Measurements from ENCODE around the gene DNAJC17. TPM values are rescaled to one million over a fixed set of nuclear protein-coding genes. Genes with fewer than 3 reads are reported as not detected.
A peak's percentile ranks its signal among the peaks of the same experiment; 100 is the strongest.

DNAJC17 gene
- total and polyA plus RNA-seq, 2 of the 13 experiments (the other 11 are each of a cell fraction or from before 2014, with no cell fraction given) = 22.2 to 26.5 TPM

DNA sequence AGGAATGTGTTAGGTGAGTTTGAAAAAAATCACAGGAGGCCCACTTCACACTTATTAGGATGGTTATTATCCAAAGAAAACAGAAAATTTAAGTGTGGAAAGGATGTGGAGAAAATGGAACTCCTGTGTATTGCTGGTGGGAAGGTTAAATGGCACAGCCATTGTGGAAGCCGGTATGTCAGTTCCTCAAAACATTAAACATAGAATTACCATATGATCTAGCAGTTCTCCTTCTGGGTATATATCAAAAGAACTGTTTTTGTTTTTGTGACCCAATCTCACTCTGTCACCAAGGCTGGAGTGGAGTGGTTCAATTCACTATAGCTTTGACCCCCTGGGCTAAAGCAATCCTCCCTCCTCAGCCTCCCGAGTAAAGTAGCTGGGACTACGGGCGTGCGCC is 10.8 kb downstream of the DNAJC17 start (continued):
- TF ChIP-seq, protein P1, sequence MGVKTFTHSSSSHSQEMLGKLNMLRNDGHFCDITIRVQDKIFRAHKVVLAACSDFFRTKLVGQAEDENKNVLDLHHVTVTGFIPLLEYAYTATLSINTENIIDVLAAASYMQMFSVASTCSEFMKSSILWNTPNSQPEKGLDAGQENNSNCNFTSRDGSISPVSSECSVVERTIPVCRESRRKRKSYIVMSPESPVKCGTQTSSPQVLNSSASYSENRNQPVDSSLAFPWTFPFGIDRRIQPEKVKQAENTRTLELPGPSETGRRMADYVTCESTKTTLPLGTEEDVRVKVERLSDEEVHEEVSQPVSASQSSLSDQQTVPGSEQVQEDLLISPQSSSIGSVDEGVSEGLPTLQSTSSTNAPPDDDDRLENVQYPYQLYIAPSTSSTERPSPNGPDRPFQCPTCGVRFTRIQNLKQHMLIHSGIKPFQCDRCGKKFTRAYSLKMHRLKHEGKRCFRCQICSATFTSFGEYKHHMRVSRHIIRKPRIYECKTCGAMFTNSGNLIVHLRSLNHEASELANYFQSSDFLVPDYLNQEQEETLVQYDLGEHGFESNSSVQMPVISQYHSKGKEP (CRISPR knock-in tag; IDR thresholded peaks at IDR 0.05) = no peak
- TF ChIP-seq CREB1 (IDR thresholded peaks at IDR 0.05) (no peak), CREB1 (CRISPR knock-in tag; IDR thresholded peaks at IDR 0.05) (no peak), ZNF788 (CRISPR knock-in tag; IDR thresholded peaks at IDR 0.05; ENCODE audit: borderline replicate concordance) (no peak), ZBTB39 (CRISPR knock-in tag; IDR thresholded peaks at IDR 0.05) (no peak), ZNF580 (CRISPR knock-in tag; IDR thresholded peaks at IDR 0.05; ENCODE audit: borderline replicate concordance, low read depth) (no peak), POLR2AphosphoS5 (IDR thresholded peaks at IDR 0.05; ENCODE audit: low read depth, low read length) (no peak), CENPX (CRISPR knock-in tag; IDR thresholded peaks at IDR 0.05) (no peak)

DNA sequence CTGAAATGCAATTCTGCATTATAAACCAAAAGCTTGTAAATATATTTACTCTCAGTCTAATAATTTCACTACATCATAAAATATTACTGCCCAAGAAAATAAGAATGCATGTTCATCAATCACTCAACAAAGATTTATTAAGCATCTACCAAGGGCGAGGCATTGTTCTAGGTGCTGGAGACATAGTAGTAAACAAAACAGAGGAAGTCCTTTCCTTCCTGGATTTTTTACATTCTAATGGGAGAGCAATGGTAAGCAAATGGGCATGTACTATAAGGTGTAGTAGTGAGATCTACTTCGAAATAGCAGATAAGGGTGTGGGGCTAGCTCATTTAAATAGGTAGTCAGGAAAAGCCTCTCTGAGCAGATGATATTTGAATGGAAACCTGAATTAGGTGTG is 11.2 kb downstream of the DNAJC17 start:
- Histone ChIP-seq H3K36me3 (replicated peaks in 1 of 2; ENCODE audit: control insufficient read depth in 1 of 2, insufficient read depth in 2 of 2, low read length in 2 of 2) (peaks cover 0 to 4% of the 10 kb centered on the region in 2 experiments; a peak in 1 of 5 replicates), H4K20me1 (ENCODE audit: insufficient read depth, low read length) (no peaks in the 10 kb centered on the region), H3K4me3 (replicated peaks in 1 of 3; ENCODE audit: insufficient read depth in 1 of 3, low read depth in 2 of 3, low read length in 3 of 3) (no peak overlapping the region), H3K9ac (ENCODE audit: insufficient read depth, low read depth, low read length) (no peak overlapping the region), H3K4me1 (ENCODE audit: insufficient read depth, low read length) (peaks cover 50% of the 10 kb centered on the region), H3K27me3 (ENCODE audit: control insufficient read depth in 1 of 2, insufficient read depth in 2 of 2, low read length in 2 of 2) (no peaks in the 10 kb centered on the region), H3K79me2 (ENCODE audit: insufficient read depth, low read length) (peaks cover 16% of the 10 kb centered on the region), H3K27ac (ENCODE audit: extremely low read length, insufficient read depth, low read length) (peak overlapping the region; percentile 29), H2AFZ (ENCODE audit: low read length) (no peak overlapping the region), H3K4me2 (ENCODE audit: low read depth, low read length) (no peak overlapping the region), H3K9me3 (ENCODE audit: low read length) (no peaks in the 10 kb centered on the region)
- ATAC-seq (no peak), FAIRE-seq (no peak), DNase-seq (ENCODE audit: low spot score) (no peak)
- CTCF ChIA-PET (ENCODE audit: low intra/inter-chr PET ratio, low total read pairs) = no interaction called here
- 86% methylated on average over 2 of the region's 2 CpGs for WGBS (ENCODE audit: low lambda C conversion rate)
- BruUV-seq (replicated peaks) = no TSS peak
- intact Hi-C loops (cut with micrococcal nuclease; ENCODE audit: unreplicated experiment) (no loop called here), in situ Hi-C loops (cut with HindIII; ENCODE audit: extremely low pct_ligation_motif_present, low pct_unique_long_range_greater_than_20kb) (no loop called here)
- TF ChIP-seq GABPB1 (CRISPR knock-in tag; IDR thresholded peaks at IDR 0.05) = no peak
- TF ChIP-seq, protein P2, sequence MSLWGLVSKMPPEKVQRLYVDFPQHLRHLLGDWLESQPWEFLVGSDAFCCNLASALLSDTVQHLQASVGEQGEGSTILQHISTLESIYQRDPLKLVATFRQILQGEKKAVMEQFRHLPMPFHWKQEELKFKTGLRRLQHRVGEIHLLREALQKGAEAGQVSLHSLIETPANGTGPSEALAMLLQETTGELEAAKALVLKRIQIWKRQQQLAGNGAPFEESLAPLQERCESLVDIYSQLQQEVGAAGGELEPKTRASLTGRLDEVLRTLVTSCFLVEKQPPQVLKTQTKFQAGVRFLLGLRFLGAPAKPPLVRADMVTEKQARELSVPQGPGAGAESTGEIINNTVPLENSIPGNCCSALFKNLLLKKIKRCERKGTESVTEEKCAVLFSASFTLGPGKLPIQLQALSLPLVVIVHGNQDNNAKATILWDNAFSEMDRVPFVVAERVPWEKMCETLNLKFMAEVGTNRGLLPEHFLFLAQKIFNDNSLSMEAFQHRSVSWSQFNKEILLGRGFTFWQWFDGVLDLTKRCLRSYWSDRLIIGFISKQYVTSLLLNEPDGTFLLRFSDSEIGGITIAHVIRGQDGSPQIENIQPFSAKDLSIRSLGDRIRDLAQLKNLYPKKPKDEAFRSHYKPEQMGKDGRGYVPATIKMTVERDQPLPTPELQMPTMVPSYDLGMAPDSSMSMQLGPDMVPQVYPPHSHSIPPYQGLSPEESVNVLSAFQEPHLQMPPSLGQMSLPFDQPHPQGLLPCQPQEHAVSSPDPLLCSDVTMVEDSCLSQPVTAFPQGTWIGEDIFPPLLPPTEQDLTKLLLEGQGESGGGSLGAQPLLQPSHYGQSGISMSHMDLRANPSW (CRISPR knock-in tag; IDR thresholded peaks at IDR 0.05; ENCODE audit: borderline replicate concordance) = no peak
- TF ChIP-seq, protein P3, sequence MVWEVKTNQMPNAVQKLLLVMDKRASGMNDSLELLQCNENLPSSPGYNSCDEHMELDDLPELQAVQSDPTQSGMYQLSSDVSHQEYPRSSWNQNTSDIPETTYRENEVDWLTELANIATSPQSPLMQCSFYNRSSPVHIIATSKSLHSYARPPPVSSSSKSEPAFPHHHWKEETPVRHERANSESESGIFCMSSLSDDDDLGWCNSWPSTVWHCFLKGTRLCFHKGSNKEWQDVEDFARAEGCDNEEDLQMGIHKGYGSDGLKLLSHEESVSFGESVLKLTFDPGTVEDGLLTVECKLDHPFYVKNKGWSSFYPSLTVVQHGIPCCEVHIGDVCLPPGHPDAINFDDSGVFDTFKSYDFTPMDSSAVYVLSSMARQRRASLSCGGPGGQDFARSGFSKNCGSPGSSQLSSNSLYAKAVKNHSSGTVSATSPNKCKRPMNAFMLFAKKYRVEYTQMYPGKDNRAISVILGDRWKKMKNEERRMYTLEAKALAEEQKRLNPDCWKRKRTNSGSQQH (CRISPR knock-in tag; IDR thresholded peaks at IDR 0.05; ENCODE audit: low read depth) = no peak
- TF ChIP-seq KMT2B (CRISPR knock-in tag; IDR thresholded peaks at IDR 0.05) = no peak
- TF ChIP-seq BRD4 (CRISPR knock-in tag; IDR thresholded peaks at IDR 0.05) = no peak
- no peak for TF ChIP-seq ZFP82 (CRISPR knock-in tag; IDR thresholded peaks at IDR 0.05; ENCODE audit: borderline replicate concordance)
- TF ChIP-seq ZBTB1 (CRISPR knock-in tag; IDR thresholded peaks at IDR 0.05; ENCODE audit: borderline replicate concordance) = no peak
- POLR2A ChIA-PET = interaction anchor here (1.1 to 1.3 kb wide), 2 partner anchors 11 to 32 kb away, joined by 3 read pairs; partner anchors contain the start of genes DNAJC17, GCHFR and ZFYVE19

All from HepG2 (cell line).